HG03108 (cell line): ENCODE measurements around the gene NFATC2IP.
"Not testable (repeated sequence)": the region's sequence is repeated elsewhere in the genome, so short reads cannot be mapped to it uniquely, and the experiment has no call there.

Experiments
- ATAC-seq: cut with Tn5 transposase; IDR thresholded peaks from one replicate; pipeline ENCODE4 v1.9.1; 2021; ENCODE audit warnings: moderate library complexity; ENCODE audit not compliant: unreplicated experiment

Gene NFATC2IP

DNA sequence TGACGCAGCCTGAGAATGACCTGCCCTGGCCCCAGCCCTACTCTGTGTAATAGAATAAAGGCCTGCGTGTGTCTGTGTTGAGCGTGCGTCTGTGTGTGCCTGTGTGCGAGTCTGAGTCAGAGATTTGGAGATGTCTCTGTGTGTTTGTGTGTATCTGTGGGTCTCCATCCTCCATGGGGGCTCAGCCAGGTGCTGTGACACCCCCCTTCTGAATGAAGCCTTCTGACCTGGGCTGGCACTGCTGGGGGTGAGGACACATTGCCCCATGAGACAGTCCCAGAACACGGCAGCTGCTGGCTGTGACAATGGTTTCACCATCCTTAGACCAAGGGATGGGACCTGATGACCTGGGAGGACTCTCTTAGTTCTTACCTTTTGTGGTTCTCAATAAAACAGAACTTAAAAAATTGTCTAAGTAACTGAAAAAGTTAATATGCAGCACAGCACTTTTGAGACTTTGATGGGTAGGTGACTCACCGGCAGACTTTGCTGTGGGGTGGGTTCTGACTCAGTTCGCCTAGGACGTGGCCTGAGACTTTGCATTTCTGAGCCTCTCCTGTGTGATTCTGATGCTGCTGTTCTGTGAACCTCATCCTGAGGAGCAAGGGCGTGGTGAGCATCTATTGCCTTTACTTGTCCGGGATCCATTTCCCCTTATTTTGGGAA is 39.8 kb downstream of the NFATC2IP start:
- no peak for ATAC-seq

DNA sequence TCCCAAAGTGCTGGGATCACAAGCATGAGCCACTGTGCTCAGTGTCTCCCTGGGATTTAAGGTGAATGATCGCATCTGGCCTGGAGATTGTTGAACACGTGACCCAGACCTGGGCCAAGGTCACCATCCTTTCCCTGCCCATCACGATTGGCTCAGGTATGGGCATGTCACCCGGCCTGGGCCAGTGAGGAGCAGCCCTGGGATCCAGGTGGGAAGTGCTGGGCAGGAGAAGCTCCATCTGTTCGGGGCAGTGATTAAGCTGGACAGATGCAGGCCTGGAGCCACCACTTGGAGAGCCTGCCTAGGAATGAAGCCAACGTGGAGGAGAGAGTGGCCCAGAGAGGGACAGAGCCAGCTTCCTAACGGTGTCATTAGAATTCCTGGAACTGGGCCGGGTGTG is 41.0 kb downstream of the NFATC2IP start:
- no peak for ATAC-seq

GRCh38 chr16:28992496-28992895 is 41.8 kb downstream of the NFATC2IP start:
- ATAC-seq = no peak

DNA sequence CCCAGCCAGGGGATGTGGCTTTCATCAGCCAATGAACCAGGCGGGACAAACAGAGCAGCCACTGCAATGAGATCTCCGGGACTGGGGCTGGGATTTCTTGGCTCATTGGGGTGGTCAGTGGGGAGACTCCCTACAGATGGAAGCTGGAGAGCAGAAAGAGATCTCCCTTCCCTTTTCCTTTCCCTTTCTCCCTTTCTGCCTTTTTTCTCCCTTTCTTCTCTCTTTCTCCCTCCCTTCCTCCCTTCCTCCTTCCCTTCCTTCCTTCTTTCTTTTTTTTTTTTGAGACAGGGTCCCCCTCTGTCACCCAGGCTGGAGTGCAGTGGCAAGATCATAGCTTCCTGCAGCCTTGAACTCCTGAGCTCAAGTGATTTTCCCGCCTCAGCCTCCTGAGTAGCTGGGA is 48.1 kb downstream of the NFATC2IP start:
- no peak for ATAC-seq

DNA sequence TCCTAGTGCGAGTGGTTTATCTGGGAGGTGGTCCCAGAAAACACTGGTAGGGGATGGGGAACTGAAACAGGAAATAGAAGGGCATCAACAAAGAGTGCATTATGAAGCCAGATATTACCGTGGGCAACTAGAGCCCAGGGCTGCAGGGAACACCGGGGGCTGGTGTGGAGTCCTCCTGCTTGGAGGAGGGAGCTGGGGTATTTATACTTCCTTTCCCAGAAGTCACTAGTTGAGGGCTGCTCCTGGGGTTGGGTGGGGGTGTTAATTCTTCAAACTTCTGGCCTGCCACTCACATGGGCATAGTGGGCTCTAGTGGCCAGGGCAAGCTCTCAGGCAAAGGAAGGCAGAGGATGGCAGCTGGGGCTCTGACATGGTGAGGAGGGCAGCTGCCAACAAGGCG is 48.8 kb downstream of the NFATC2IP start:
- no peak for ATAC-seq

GRCh38 chr16:29000019-29000418 is 49.3 kb downstream of the NFATC2IP start:
- ATAC-seq = no peak

DNA sequence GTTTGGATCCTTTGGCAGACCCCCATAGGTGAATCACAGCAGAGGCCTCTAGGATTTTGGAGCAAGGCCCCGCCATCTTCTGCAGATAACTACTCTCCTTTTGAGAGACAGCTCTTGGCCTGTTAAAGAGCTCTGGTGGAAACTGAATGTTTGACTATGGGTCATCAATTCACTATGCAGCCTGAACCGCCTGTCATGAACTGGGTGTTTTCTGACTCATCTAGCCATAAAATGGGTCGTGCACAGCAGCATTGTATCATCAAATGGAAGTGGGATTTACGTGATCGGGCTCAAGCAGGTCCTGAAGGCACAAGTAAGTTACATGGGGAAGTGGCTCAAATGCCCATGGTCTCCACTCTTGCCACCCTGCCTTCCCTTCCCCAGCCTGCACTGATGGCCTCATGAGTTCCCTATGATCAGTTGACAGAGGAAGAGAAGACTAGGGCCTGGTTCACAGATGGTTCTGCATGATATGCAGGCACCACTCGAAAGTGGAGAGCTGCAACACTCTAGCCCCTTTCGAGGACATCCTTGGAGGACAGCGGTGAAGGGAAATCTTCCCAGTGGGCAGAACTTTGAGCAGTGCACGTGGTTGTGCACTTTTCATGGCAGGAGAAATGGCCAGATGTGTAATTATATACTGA is 53.9 kb downstream of the NFATC2IP start:
- not testable (repeated sequence) for ATAC-seq

GRCh38 chr16:29007730-29008593 is 57.2 kb downstream of the NFATC2IP start:
- no peak for ATAC-seq

- ATAC-seq = no peak
These were observed 58.5 kb downstream of the NFATC2IP start for GRCh38 chr16:29009050-29009837.

- no peak for ATAC-seq
These were observed 59.1 kb downstream of the NFATC2IP start for GRCh38 chr16:29009838-29010166.

GRCh38 chr16:29011112-29011511 is 60.4 kb downstream of the NFATC2IP start:
- ATAC-seq = no peak

DNA sequence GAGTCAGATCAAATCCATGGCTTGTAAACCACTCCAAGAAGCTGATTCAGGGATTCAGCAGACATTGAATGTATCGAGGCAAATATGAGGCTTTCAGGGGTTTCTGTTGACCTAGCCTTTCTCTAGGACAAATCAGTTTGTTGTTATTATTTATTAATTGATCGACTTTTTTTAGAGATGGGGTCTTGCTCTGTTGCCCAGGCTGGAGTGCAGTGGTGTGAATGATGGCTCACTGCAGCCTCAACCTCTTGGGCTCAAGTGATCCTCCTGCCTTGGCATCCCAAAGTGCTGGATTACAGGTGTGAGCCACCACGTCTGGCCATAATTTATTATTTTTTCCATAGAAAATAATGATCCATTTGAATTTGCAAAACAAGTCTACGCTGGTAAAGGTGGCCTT is 61.1 kb downstream of the NFATC2IP start:
- ATAC-seq = no peak

DNA sequence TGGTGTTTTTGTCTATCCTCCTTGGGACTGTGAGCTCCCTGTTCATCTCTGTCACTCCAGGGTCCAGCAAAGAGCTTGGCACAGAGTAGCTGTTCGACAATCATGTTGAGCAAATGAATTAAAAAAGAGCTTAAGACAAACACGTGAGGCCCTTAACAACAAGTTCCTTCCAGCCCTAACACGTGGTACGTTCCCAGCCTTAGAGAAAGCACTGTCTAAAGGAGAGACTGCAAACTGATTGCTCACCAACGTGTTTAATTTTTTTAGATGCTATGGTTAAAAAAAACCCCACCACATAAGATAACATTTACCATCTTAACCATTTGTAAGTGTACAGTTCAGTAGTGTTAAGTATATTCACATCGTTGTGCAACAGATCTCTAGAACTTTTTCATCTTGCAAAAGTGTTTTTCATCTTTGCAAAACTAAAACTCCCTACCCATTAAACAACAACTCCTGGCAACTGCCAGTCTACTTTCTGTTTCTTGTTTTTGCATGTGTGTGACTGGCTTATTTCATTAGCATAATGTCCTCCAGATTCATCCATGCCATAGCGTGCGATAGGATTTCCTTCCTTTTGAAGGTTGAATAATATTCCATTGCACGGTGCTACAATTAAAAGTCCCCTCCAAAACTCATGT is 62.3 kb downstream of the NFATC2IP start:
- no peak for ATAC-seq

DNA sequence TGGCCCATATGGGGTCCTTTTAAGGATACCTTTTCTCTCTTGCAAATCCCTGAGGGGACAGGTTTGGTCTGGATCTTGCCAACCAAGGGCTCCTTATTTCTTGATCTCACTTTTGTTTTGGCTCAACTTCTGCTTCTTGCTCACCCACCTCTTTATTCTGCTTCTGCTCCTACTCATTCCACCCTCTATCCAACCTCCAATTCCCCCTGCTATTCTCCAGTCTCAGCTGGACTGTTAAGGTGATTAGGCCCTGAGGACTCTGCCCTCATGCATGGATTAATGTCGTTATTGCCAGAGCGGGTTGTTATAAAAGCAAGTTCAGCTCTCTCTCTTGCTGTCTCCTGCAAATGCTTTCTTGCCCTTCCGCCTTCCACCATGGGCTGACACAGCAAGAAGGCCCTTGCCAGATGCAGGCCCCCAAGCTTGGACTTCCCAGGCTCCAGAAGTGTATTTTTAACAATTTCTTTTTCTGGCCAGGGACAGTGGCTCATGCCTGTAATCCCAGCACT is 63.9 kb downstream of the NFATC2IP start:
- ATAC-seq = no peak
